K562 (cell line): ENCODE data around the gene ATP6V0C.

Source experiments
- CREM ChIP-seq: IDR thresholded peaks from 2 replicates; pipeline ENCODE4 v1.6.1; 2014; ENCODE audit warnings: antibody characterized with exemption, low read depth
- CTCF ChIP-seq, 3 experiments: IDR thresholded peaks in 2 of 3; conservative IDR thresholded peaks in 1 of 3; 2 replicates each; pipeline ENCODE4 v1.5.1; 2011 to 2012; ENCODE audit warnings: low read length in 3 of 3, mild to moderate bottlenecking in 3 of 3, control low read depth in 2 of 3, improper control_type of control experiment in 1 of 3, inconsistent platforms in 1 of 3, low read depth in 1 of 3, mixed read lengths in 1 of 3, moderate library complexity in 1 of 3; ENCODE audit not compliant: insufficient read depth in 2 of 3
- HINFP ChIP-seq: fragments of 450-650 bp; conservative IDR thresholded peaks from 2 replicates; pipeline ENCODE4 v1.6.1; 2016; ENCODE audit warnings: missing genetic modification characterization, low read depth, mild to moderate bottlenecking, control low read depth, missing compliant biosample characterization
- HMGN3 ChIP-seq: IDR thresholded peaks from 2 replicates; pipeline ENCODE4 v1.6.1; 2011; ENCODE audit warnings: borderline replicate concordance, low read depth, mild to moderate bottlenecking, mixed read lengths, low read length; ENCODE audit not compliant: insufficient read length; ENCODE audit errors: extremely low read depth
- HNRNPH1 ChIP-seq: fragments of 200-400 bp; formaldehyde crosslinking; optimal IDR thresholded peaks from 2 replicates; pipeline ENCODE3; 2017; ENCODE audit warnings: low read depth, mild to moderate bottlenecking, low read length, moderate library complexity
- HNRNPUL1 ChIP-seq: fragments of 200-400 bp; formaldehyde crosslinking; IDR thresholded peaks from 2 replicates; pipeline ENCODE4 v1.6.1; 2017; ENCODE audit warnings: low read length
- MECOM ChIP-seq: fragments of 250-450 bp; sonication (Bioruptor Pico); IDR thresholded peaks from 2 replicates; pipeline ENCODE4 v1.8.0; 2022; ENCODE audit warnings: inconsistent platforms
- MXI1 ChIP-seq: IDR thresholded peaks from 2 replicates; pipeline ENCODE4 v1.6.1; 2011; ENCODE audit warnings: low read depth, mild to moderate bottlenecking, improper control_type of control experiment, low read length
- PHF8 ChIP-seq: fragments of 200-600 bp; sonication (generic); IDR thresholded peaks from 2 replicates; pipeline ENCODE4 v1.6.1; 2012; ENCODE audit warnings: mixed run types, mild to moderate bottlenecking, inconsistent platforms, low read length, moderate library complexity, borderline replicate concordance
- YY1 ChIP-seq, 3 experiments: IDR thresholded peaks; 2 replicates each; pipeline ENCODE4 v1.6.1; 2011; ENCODE audit warnings: low read length in 2 of 3, mild to moderate bottlenecking in 2 of 3, moderate library complexity in 2 of 3, borderline replicate concordance in 1 of 3, control low read depth in 1 of 3, low read depth in 1 of 3; ENCODE audit not compliant: insufficient read depth in 3 of 3, insufficient replicate concordance in 2 of 3, control insufficient read depth in 1 of 3, insufficient read length in 1 of 3; ENCODE audit errors: extremely low read depth in 1 of 3
- ZFP1 ChIP-seq: fragments of 450-650 bp; formaldehyde crosslinking; IDR thresholded peaks from 2 replicates; pipeline ENCODE4 v1.4.0; 2020; ENCODE audit warnings: mild to moderate bottlenecking, mixed read lengths
- ZNF644 ChIP-seq: fragments of 200-800 bp; sonication (Bioruptor generic); IDR thresholded peaks from 2 replicates; pipeline ENCODE4 v1.6.1; 2016; ENCODE audit warnings: low read depth, missing genetic modification characterization, missing compliant biosample characterization

GRCh38 chr16:2470234-2470601, 43.5 kb upstream of the ATP6V0C start:
- TF ChIP-seq HNRNPUL1, result no peak
- TF ChIP-seq MXI1, result no peak
- no peak for TF ChIP-seq CTCF (IDR thresholded peaks at IDR 0.05 in 2 of 3, conservative IDR thresholded peaks at IDR 0.05 in 1 of 3; ENCODE audit: insufficient read depth in 2 of 3, low read depth in 1 of 3, low read length in 3 of 3)
- no peak for TF ChIP-seq PHF8
- TF ChIP-seq ZNF644 (tag), result no peak
- TF ChIP-seq HINFP (tag), result no peak
- TF ChIP-seq YY1 (IDR thresholded peaks at IDR 0.05; ENCODE audit: borderline replicate concordance in 1 of 3, control insufficient read depth in 1 of 3, extremely low read depth in 1 of 3, insufficient read depth in 3 of 3, insufficient read length in 1 of 3, insufficient replicate concordance in 2 of 3, low read depth in 1 of 3, low read length in 2 of 3), result no peak
- no peak for TF ChIP-seq MECOM (CRISPR knock-in tag)
- no peak for TF ChIP-seq CREM
- TF ChIP-seq ZFP1 (CRISPR knock-in tag), result no peak
- no peak for TF ChIP-seq HMGN3
- TF ChIP-seq HNRNPH1, result no peak
